Neuron (in vitro differentiated cells): Measurements from ENCODE around the gene PDE5A.

Source experiments
- H2AFZ ChIP-seq: one replicate; pipeline ENCODE4 v1.6.1; 2013; ENCODE audit warnings: low read depth, mild to moderate bottlenecking, inconsistent platforms, low read length, moderate library complexity
- H3K27me3 ChIP-seq: one replicate; pipeline ENCODE4 v1.6.1; 2013; ENCODE audit warnings: low read length; ENCODE audit not compliant: insufficient read depth
- H3K36me3 ChIP-seq: one replicate; pipeline ENCODE4 v1.6.1; 2013; ENCODE audit warnings: low read length; ENCODE audit not compliant: insufficient read depth
- H3K4me1 ChIP-seq: one replicate; pipeline ENCODE4 v1.6.1; 2013; ENCODE audit warnings: low read length; ENCODE audit not compliant: insufficient read depth
- H3K4me3 ChIP-seq: 2 replicates; pipeline ENCODE4 v1.5.1; 2013; ENCODE audit warnings: mild to moderate bottlenecking, low read length, moderate library complexity
- H3K9me3 ChIP-seq: one replicate; pipeline ENCODE4 v1.6.1; 2013; ENCODE audit warnings: low read length

PDE5A gene

DNA sequence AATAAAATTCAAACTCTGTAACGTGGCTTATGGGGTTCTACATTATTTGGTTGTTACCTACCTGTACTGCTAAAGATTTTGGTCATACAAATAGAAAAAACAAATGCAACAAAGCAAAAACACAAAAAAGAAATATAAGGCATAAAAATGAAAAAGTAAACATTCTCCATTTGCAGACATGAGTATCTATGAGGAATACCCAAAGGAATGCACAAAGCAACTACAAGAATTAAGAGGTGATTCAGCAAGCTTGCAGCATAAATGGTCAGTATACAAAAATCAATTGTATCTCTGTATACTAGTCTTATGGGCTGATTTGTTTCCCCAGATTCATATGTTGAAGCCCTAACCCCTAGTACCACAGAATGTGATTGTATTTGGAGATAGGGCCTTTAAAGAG lies 3.6 kb upstream of the PDE5A start:
- Histone ChIP-seq H3K4me1 (peaks cover 7% of the 10 kb centered on the region), H3K36me3 (no peaks in the 10 kb centered on the region), H3K27me3 (no peaks in the 10 kb centered on the region), H2AFZ (no peak overlapping the region), H3K4me3 (no peak overlapping the region), H3K9me3 (no peaks in the 10 kb centered on the region)

GRCh38 chr4:119629142-119629471 lies 503 bp upstream of the PDE5A start:
- H2AFZ ChIP-seq, result peak overlapping the region; percentile 97
- peaks cover 15% of the 10 kb centered on the region for H3K4me1 ChIP-seq
- H3K27me3 ChIP-seq, result no peaks in the 10 kb centered on the region
- H3K9me3 ChIP-seq, result no peaks in the 10 kb centered on the region
- H3K4me3 ChIP-seq, result peak overlapping the region; percentile 92
- no peaks in the 10 kb centered on the region for H3K36me3 ChIP-seq

GRCh38 chr4:119627267-119628255 lies 1.0 kb downstream of the PDE5A start:
- H3K4me3 ChIP-seq, result peak overlapping the region; percentile 92
- peak overlapping the region; percentile 97 for H2AFZ ChIP-seq
- no peaks in the 10 kb centered on the region for H3K36me3 ChIP-seq
- H3K27me3 ChIP-seq, result no peaks in the 10 kb centered on the region
- no peaks in the 10 kb centered on the region for H3K9me3 ChIP-seq
- peaks cover 15% of the 10 kb centered on the region for H3K4me1 ChIP-seq

GRCh38 chr4:119626943-119627266 lies 1.7 kb downstream of the PDE5A start:
- Histone ChIP-seq H3K4me1 (peaks cover 15% of the 10 kb centered on the region), H3K9me3 (no peaks in the 10 kb centered on the region), H3K4me3 (peak overlapping the region; percentile 92), H3K27me3 (no peaks in the 10 kb centered on the region), H2AFZ (peak overlapping the region; percentile 97), H3K36me3 (no peaks in the 10 kb centered on the region)

GRCh38 chr4:119626420-119626819 lies 2.2 kb downstream of the PDE5A start:
- H3K27me3 ChIP-seq, result no peaks in the 10 kb centered on the region
- no peaks in the 10 kb centered on the region for H3K36me3 ChIP-seq
- H3K4me3 ChIP-seq, result peak overlapping the region; percentile 92
- H2AFZ ChIP-seq, result peak overlapping the region; percentile 97
- peaks cover 15% of the 10 kb centered on the region for H3K4me1 ChIP-seq
- H3K9me3 ChIP-seq, result no peaks in the 10 kb centered on the region

DNA sequence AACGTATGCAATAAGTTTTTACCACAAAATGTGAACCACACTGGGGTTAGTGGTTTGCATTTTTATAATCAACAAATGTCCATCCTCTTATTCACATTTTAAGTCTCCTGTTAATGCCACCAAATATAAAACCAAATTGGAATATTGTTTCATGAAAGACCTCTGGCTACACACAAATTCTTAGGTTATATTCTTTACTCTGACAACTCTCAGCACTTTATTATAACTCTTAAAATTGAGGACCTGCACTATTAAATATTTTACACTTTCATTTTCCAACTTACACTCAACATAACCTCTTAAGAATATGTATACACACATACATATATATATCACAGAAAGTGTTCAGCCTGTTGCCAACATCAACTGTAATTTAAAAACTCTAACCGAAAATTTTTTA lies 2.8 kb downstream of the PDE5A start:
- peak overlapping the region; percentile 92 for H3K4me3 ChIP-seq
- H3K27me3 ChIP-seq, result no peaks in the 10 kb centered on the region
- no peaks in the 10 kb centered on the region for H3K9me3 ChIP-seq
- H2AFZ ChIP-seq, result no peak overlapping the region
- H3K36me3 ChIP-seq, result no peaks in the 10 kb centered on the region
- peaks cover 15% of the 10 kb centered on the region for H3K4me1 ChIP-seq

DNA sequence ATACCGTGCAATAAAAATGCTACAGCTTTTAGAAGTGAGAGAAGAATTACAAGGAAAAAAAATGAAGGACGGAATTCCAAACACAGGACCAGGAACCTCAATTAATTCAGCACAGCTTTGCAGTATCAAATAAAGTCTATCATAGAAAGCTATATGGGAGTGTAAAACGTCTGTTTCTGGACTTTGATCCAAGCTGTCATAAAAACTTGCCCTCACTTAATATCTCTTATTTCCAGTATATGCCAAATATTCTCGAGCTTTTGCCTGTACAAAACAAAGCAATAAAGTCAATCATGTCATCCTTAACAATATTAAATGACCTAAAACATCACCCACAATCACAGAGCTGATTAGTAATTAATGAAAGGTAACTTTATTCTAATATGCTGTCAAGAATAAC lies 4.2 kb downstream of the PDE5A start:
- peaks cover 12% of the 10 kb centered on the region for H3K4me1 ChIP-seq
- no peak overlapping the region for H2AFZ ChIP-seq
- no peak overlapping the region for H3K4me3 ChIP-seq
- H3K27me3 ChIP-seq, result no peaks in the 10 kb centered on the region
- H3K36me3 ChIP-seq, result no peaks in the 10 kb centered on the region
- no peaks in the 10 kb centered on the region for H3K9me3 ChIP-seq

- Histone ChIP-seq H3K9me3 (no peaks in the 10 kb centered on the region), H3K27me3 (no peaks in the 10 kb centered on the region), H2AFZ (no peak overlapping the region), H3K4me1 (peaks cover 9% of the 10 kb centered on the region), H3K36me3 (no peaks in the 10 kb centered on the region), H3K4me3 (no peak overlapping the region)
Observed at GRCh38 chr4:119623025-119623424, 5.6 kb downstream of the PDE5A start.

- no peak overlapping the region for H3K4me3 ChIP-seq
- H3K36me3 ChIP-seq, result no peaks in the 10 kb centered on the region
- no peaks in the 10 kb centered on the region for H3K27me3 ChIP-seq
- H2AFZ ChIP-seq, result no peak overlapping the region
- H3K9me3 ChIP-seq, result peaks cover 1% of the 10 kb centered on the region
- no peaks in the 10 kb centered on the region for H3K4me1 ChIP-seq
Observed at GRCh38 chr4:119615068-119615719, 13.4 kb downstream of the PDE5A start.

DNA sequence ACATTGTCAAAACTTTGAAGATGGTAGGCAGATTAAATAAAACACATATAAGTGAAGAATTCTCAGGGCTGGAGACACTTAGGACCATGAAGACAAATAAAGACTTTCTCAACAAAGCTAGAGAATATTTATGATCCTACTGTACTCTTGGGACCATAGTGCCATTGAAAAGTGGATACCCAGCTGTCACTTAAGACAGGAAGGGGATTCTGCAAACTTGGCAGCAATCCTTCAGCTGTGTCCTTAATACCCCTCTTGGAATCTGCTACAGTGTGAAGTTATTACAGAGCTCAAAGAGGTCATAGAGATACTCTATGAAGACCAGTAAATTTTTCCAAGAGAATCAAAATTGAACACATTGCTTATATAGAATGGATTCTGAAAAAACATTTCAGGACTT lies 24.3 kb downstream of the PDE5A start:
- Histone ChIP-seq H3K4me3 (no peak overlapping the region), H3K9me3 (no peaks in the 10 kb centered on the region), H3K36me3 (peaks cover 2% of the 10 kb centered on the region)

DNA sequence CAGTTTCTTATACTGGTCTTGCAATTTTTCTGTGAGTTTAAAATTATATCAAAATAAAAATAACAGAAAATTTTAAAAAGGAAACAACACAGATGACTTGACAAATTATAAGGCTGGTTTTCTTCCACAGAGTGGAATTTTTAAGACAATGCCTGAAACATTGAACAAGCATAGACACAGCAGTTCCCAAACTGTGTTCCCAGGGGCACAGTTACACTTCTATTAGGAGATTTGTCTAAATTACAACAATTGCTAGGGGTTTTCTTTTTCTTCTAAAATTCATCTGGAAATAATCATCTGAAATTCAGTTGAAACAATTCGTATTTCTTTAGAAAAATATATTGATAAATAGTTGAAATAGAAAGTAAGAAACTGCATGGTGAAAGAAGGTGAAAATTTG lies 26.2 kb downstream of the PDE5A start:
- Histone ChIP-seq H3K27me3 (no peaks in the 10 kb centered on the region), H3K4me3 (no peak overlapping the region), H3K9me3 (no peaks in the 10 kb centered on the region), H3K36me3 (peaks cover 2% of the 10 kb centered on the region), H2AFZ (no peak overlapping the region), H3K4me1 (no peaks in the 10 kb centered on the region)

More for the DNA sequence above, 24.3 kb downstream of the PDE5A start:
- Histone ChIP-seq H2AFZ (no peak overlapping the region), H3K27me3 (no peaks in the 10 kb centered on the region), H3K4me1 (no peaks in the 10 kb centered on the region)

- Histone ChIP-seq H3K27me3 (no peaks in the 10 kb centered on the region), H3K4me1 (no peaks in the 10 kb centered on the region), H3K9me3 (no peaks in the 10 kb centered on the region), H3K4me3 (no peak overlapping the region), H2AFZ (no peak overlapping the region), H3K36me3 (peaks cover 6% of the 10 kb centered on the region)
Observed at GRCh38 chr4:119598521-119598920, 30.1 kb downstream of the PDE5A start.

- H2AFZ ChIP-seq, result no peak overlapping the region
- no peaks in the 10 kb centered on the region for H3K4me1 ChIP-seq
- H3K4me3 ChIP-seq, result no peak overlapping the region
- no peaks in the 10 kb centered on the region for H3K9me3 ChIP-seq
- H3K36me3 ChIP-seq, result peaks cover 11% of the 10 kb centered on the region
- no peaks in the 10 kb centered on the region for H3K27me3 ChIP-seq
Observed at GRCh38 chr4:119597377-119597776, 31.2 kb downstream of the PDE5A start.
